ENCODE data around the gene TNNI3K.

The TNNI3K gene

GRCh38 chr1:74395571-74395970, 160.4 kb downstream of the TNNI3K start:
- no peak for DNase-seq (ENCODE audit: low read depth)

- no peak for DNase-seq (ENCODE audit: low read depth)
These were observed 161.3 kb downstream of the TNNI3K start for GRCh38 chr1:74396462-74396861.

- no peak for DNase-seq (ENCODE audit: low read depth)
These were observed 161.7 kb downstream of the TNNI3K start for GRCh38 chr1:74396933-74397332.

GRCh38 chr1:74399249-74399648, 164.1 kb downstream of the TNNI3K start:
- DNase-seq (ENCODE audit: low read depth), result no peak

- no peak for DNase-seq (ENCODE audit: low read depth)
These were observed 167.7 kb downstream of the TNNI3K start for GRCh38 chr1:74402873-74403272.

- DNase-seq (ENCODE audit: low read depth), result no peak
These were observed 168.4 kb downstream of the TNNI3K start for GRCh38 chr1:74403606-74404005.

GRCh38 chr1:74406759-74407158, 171.6 kb downstream of the TNNI3K start:
- no peak for DNase-seq (ENCODE audit: low read depth)

GRCh38 chr1:74407902-74408301, 172.7 kb downstream of the TNNI3K start:
- DNase-seq (ENCODE audit: low read depth), result no peak

- DNase-seq (ENCODE audit: low read depth), result no peak
These were observed 177.1 kb downstream of the TNNI3K start for GRCh38 chr1:74412244-74412643.

GRCh38 chr1:74415935-74416334, 180.7 kb downstream of the TNNI3K start:
- DNase-seq (ENCODE audit: low read depth), result no peak

- DNase-seq (ENCODE audit: low read depth), result no peak
These were observed 184.4 kb downstream of the TNNI3K start for GRCh38 chr1:74419611-74420010.

GRCh38 chr1:74420467-74420866, 185.3 kb downstream of the TNNI3K start:
- DNase-seq (ENCODE audit: low read depth), result no peak

GRCh38 chr1:74422421-74423292, 187.5 kb downstream of the TNNI3K start:
- no peak for DNase-seq (ENCODE audit: low read depth)

- no peak for DNase-seq (ENCODE audit: low read depth)
These were observed 188.3 kb downstream of the TNNI3K start for GRCh38 chr1:74423471-74423870.

- no peak for DNase-seq (ENCODE audit: low read depth)
These were observed 190.5 kb downstream of the TNNI3K start for GRCh38 chr1:74425676-74426075.

- no peak for DNase-seq (ENCODE audit: low read depth)
These were observed 191.2 kb downstream of the TNNI3K start for GRCh38 chr1:74426208-74426937.

GRCh38 chr1:74427681-74428080, 192.5 kb downstream of the TNNI3K start:
- no peak for DNase-seq (ENCODE audit: low read depth)

GRCh38 chr1:74429580-74429979, 194.4 kb downstream of the TNNI3K start:
- DNase-seq (ENCODE audit: low read depth), result no peak

- DNase-seq (ENCODE audit: low read depth), result no peak
These were observed 195.3 kb downstream of the TNNI3K start for GRCh38 chr1:74430342-74430934.

- no peak for DNase-seq (ENCODE audit: low read depth)
These were observed 196.3 kb downstream of the TNNI3K start for GRCh38 chr1:74431531-74431930.

GRCh38 chr1:74432325-74432724, 197.1 kb downstream of the TNNI3K start:
- DNase-seq (ENCODE audit: low read depth), result no peak

- no peak for DNase-seq (ENCODE audit: low read depth)
These were observed 199.1 kb downstream of the TNNI3K start for GRCh38 chr1:74434321-74434720.

GRCh38 chr1:74436078-74436477, 200.9 kb downstream of the TNNI3K start:
- no peak for DNase-seq (ENCODE audit: low read depth)
